Lower leg skin (tissue), 3 donors: ENCODE measurements around the gene LRRC8B.

Experiments used
- POLR2A ChIP-seq, 2 donors: fragments of 450-650 bp; IDR thresholded peaks; one replicate each; pipeline ENCODE4 v1.6.1; 2016 to 2017; ENCODE audit warnings: antibody characterized with exemption in 2 of 2, mild to moderate bottlenecking in 1 of 2, moderate library complexity in 1 of 2
- TF ChIP-seq, protein P1 (sequence below), 3 donors: fragments of 450-650 bp; IDR thresholded peaks; one replicate each; pipeline ENCODE4 v1.5.1; 2016; ENCODE audit warnings: antibody characterized with exemption in 3 of 3, mild to moderate bottlenecking in 3 of 3, moderate library complexity in 2 of 3

DNA sequence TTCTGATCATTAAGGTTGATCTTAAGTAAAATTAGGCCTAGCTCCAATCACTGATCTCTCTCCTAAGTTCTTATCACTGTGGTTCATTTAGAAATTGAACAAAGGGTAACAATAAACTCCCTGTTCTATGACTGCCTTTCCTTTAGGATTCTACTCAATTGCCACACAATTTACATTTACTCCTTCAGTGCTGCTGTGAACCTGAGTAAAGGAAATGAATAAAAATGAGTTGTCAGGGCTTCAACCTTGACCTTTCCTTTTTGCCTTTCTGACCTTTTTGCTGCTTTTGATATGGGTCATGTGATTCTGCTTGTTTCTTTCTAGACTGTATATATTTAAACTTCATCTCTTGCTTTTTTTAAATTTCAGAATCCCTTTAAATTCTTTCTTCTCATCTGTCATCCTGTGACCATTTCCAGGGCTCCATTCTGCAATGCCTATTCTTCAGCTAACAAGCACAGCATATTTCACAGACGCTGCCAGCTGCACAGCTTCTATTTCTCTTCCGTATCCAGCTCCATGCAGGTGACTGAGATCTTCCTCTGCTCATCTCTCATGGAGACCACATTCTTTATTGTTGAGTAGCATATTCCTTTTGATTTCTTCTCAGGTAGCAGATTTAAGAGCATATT is 3.2 kb downstream of the LRRC8B start:
- TF ChIP-seq, protein P1, sequence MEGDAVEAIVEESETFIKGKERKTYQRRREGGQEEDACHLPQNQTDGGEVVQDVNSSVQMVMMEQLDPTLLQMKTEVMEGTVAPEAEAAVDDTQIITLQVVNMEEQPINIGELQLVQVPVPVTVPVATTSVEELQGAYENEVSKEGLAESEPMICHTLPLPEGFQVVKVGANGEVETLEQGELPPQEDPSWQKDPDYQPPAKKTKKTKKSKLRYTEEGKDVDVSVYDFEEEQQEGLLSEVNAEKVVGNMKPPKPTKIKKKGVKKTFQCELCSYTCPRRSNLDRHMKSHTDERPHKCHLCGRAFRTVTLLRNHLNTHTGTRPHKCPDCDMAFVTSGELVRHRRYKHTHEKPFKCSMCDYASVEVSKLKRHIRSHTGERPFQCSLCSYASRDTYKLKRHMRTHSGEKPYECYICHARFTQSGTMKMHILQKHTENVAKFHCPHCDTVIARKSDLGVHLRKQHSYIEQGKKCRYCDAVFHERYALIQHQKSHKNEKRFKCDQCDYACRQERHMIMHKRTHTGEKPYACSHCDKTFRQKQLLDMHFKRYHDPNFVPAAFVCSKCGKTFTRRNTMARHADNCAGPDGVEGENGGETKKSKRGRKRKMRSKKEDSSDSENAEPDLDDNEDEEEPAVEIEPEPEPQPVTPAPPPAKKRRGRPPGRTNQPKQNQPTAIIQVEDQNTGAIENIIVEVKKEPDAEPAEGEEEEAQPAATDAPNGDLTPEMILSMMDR (IDR thresholded peaks at IDR 0.05): no peak
- TF ChIP-seq POLR2A (IDR thresholded peaks at IDR 0.05): no peak
